ENCODE results near the gene GNA14. TPM values are rescaled to one million over a fixed set of nuclear protein-coding genes. Genes with fewer than 3 reads are reported as not detected.
A peak's percentile ranks its signal among the peaks of the same experiment; 100 is the strongest.

The GNA14 gene
- total RNA-seq, 1 experiment from 2014 or later: 1.2 TPM

GRCh38 chr9:77424993-77425392 lies 223.1 kb downstream of the GNA14 start:
- Histone ChIP-seq H3K36me3 (ENCODE audit: low read depth, low read length) (no peaks in the 10 kb centered on the region), H3K9me3 (ENCODE audit: low read length) (no peaks in the 10 kb centered on the region), H3K9ac (ENCODE audit: low read length) (no peak overlapping the region), H3K4me2 (ENCODE audit: low read length) (no peak overlapping the region), H3F3A (ENCODE audit: low read length, unreplicated experiment) (no peaks in the 10 kb centered on the region), H3K27me3 (ENCODE audit: low read length) (no peaks in the 10 kb centered on the region), H3K79me2 (ENCODE audit: low read length) (no peaks in the 10 kb centered on the region), H3K27ac (ENCODE audit: low read length) (no peak overlapping the region), H3K4me1 (ENCODE audit: insufficient read depth, low read length) (no peaks in the 10 kb centered on the region), H3K4me3 (ENCODE audit: low read length) (no peak overlapping the region), H3K9me2 (replicated peaks; ENCODE audit: low read length) (no peaks in the 10 kb centered on the region), H2AFZ (ENCODE audit: low read length) (no peak overlapping the region), H4K20me1 (ENCODE audit: low read length) (no peaks in the 10 kb centered on the region)
- no peak; the same call in 1 of the 2 replicates for ATAC-seq
- peak; percentile 27 for DNase-seq
- TF ChIP-seq CTCF (conservative IDR thresholded peaks at IDR 0.05; ENCODE audit: low read depth, low read length): no peak
- no peak for TF ChIP-seq EZH2 (IDR thresholded peaks at IDR 0.05; ENCODE audit: low read length, unreplicated experiment)
- TF ChIP-seq EZH2phosphoT487 (IDR thresholded peaks at IDR 0.05; ENCODE audit: borderline replicate concordance, low read length): no peak
- POLR2A ChIA-PET (ENCODE audit: unreplicated experiment): interaction anchor here (0.7 kb wide), 1 partner anchor 61 kb away, joined by 3 read pairs; no protein-coding TSS in a partner anchor
- CTCF ChIA-PET: no interaction called here
- intact Hi-C loops (cut with micrococcal nuclease): no loop called here
- no TSS peak for BruUV-seq (replicated peaks)

- DNase-seq (no peak), ATAC-seq (no peak)
- no peaks in the 10 kb centered on the region for H3F3A ChIP-seq (ENCODE audit: low read length, unreplicated experiment)
- no peaks in the 10 kb centered on the region for H3K79me2 ChIP-seq (ENCODE audit: low read length)
- no peak overlapping the region for H3K4me2 ChIP-seq (ENCODE audit: low read length)
- BruUV-seq (replicated peaks): no TSS peak
- H3K4me3 ChIP-seq (ENCODE audit: low read length): no peak overlapping the region
- no peak overlapping the region for H3K27ac ChIP-seq (ENCODE audit: low read length)
- POLR2A ChIA-PET (ENCODE audit: unreplicated experiment): no interaction called here
- H3K27me3 ChIP-seq (ENCODE audit: low read length): no peaks in the 10 kb centered on the region
- H4K20me1 ChIP-seq (ENCODE audit: low read length): no peaks in the 10 kb centered on the region
- TF ChIP-seq CTCF (conservative IDR thresholded peaks at IDR 0.05; ENCODE audit: low read depth, low read length): no peak
- no peak for TF ChIP-seq EZH2phosphoT487 (IDR thresholded peaks at IDR 0.05; ENCODE audit: borderline replicate concordance, low read length)
- TF ChIP-seq EZH2 (IDR thresholded peaks at IDR 0.05; ENCODE audit: low read length, unreplicated experiment): no peak
- intact Hi-C loops (cut with micrococcal nuclease): no loop called here
- CTCF ChIA-PET: no interaction called here
- H3K9me2 ChIP-seq (replicated peaks; ENCODE audit: low read length): no peaks in the 10 kb centered on the region
- H3K36me3 ChIP-seq (ENCODE audit: low read depth, low read length): no peaks in the 10 kb centered on the region
- H3K4me1 ChIP-seq (ENCODE audit: insufficient read depth, low read length): no peaks in the 10 kb centered on the region
- no peak overlapping the region for H2AFZ ChIP-seq (ENCODE audit: low read length)
- no peaks in the 10 kb centered on the region for H3K9me3 ChIP-seq (ENCODE audit: low read length)
- no peak overlapping the region for H3K9ac ChIP-seq (ENCODE audit: low read length)
These were observed 224.3 kb downstream of the GNA14 start for GRCh38 chr9:77423841-77424240.

GRCh38 chr9:77422969-77423368 lies 225.2 kb downstream of the GNA14 start:
- DNase-seq (no peak), ATAC-seq (no peak)
- Histone ChIP-seq H3K27me3 (ENCODE audit: low read length) (no peaks in the 10 kb centered on the region), H3K4me1 (ENCODE audit: insufficient read depth, low read length) (no peaks in the 10 kb centered on the region), H3K79me2 (ENCODE audit: low read length) (no peaks in the 10 kb centered on the region), H3K4me2 (ENCODE audit: low read length) (no peak overlapping the region), H2AFZ (ENCODE audit: low read length) (no peak overlapping the region), H3K9me3 (ENCODE audit: low read length) (no peaks in the 10 kb centered on the region), H3K27ac (ENCODE audit: low read length) (no peak overlapping the region), H3K36me3 (ENCODE audit: low read depth, low read length) (no peaks in the 10 kb centered on the region), H4K20me1 (ENCODE audit: low read length) (no peaks in the 10 kb centered on the region), H3K9me2 (replicated peaks; ENCODE audit: low read length) (no peaks in the 10 kb centered on the region), H3F3A (ENCODE audit: low read length, unreplicated experiment) (no peaks in the 10 kb centered on the region), H3K4me3 (ENCODE audit: low read length) (no peak overlapping the region), H3K9ac (ENCODE audit: low read length) (no peak overlapping the region)
- no peak for TF ChIP-seq EZH2phosphoT487 (IDR thresholded peaks at IDR 0.05; ENCODE audit: borderline replicate concordance, low read length)
- TF ChIP-seq EZH2 (IDR thresholded peaks at IDR 0.05; ENCODE audit: low read length, unreplicated experiment): no peak
- TF ChIP-seq CTCF (conservative IDR thresholded peaks at IDR 0.05; ENCODE audit: low read depth, low read length): no peak
- CTCF ChIA-PET: no interaction called here
- no TSS peak for BruUV-seq (replicated peaks)
- POLR2A ChIA-PET (ENCODE audit: unreplicated experiment): no interaction called here
- intact Hi-C loops (cut with micrococcal nuclease): no loop called here

Measured in PC-3 (cell line).